OCI-LY1 (cell line): ENCODE data around the gene POLDIP3.

ENCODE experiments used
- EZH2 ChIP-seq: fragments of 200-600 bp; sonication (generic), shearing (Covaris generic); IDR thresholded peaks from 2 replicates; pipeline ENCODE4 v1.8.0; 2017; ENCODE audit warnings: borderline replicate concordance, mixed run types, mild to moderate bottlenecking, antibody characterized with exemption, low read length, moderate library complexity, mixed read lengths
- TF ChIP-seq, protein P1 (sequence below): fragments of 200-600 bp; sonication (generic), shearing (Covaris generic); IDR thresholded peaks from 2 replicates; pipeline ENCODE4 v1.5.1; 2017; ENCODE audit warnings: mild to moderate bottlenecking, antibody characterized with exemption, low read length, moderate library complexity, mixed read lengths

DNA sequence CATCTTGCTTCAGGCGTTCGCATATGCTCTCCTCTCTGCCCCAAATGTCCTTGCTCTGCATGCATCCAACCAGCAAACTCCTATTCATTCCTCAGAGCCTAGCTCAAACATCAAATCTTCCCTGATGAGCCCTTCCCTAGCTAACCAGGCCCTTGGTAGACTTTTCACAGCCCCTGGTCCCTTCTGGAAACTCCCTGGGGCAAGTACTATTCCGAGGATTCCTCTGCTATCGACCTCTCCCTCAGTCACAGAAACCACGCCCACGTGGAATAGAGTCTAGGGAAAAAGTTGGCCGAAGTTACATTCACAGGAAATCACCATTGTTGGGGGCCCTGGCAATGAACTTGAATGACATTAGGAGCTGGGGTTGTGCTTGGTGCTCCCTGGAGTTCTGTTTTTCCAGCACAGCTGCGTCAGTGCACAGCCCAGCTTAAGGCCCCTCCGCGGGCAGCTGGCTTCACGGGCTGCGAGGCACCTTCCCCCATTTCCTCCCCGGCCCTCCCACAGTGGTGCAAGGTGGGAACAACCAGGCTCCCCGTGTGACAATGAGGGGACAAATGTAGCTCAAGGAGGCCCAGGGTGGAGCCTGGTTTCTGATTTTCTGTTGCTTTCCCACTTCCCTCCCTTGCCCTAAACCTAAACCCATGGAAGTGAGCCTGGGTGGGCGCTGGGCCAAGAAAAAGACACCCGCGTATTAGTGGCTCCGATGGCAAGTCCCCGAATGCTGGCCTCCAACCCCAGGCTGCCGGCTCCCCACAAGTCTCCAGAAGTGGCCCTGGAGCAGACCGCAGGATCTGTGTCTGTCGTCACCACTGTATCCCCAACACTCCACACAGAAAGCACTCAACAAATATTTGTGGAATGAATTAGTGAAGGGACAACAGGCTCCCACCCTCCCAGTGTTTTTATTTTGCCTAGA is 30.0 kb upstream of the POLDIP3 start:
- TF ChIP-seq, protein P1, sequence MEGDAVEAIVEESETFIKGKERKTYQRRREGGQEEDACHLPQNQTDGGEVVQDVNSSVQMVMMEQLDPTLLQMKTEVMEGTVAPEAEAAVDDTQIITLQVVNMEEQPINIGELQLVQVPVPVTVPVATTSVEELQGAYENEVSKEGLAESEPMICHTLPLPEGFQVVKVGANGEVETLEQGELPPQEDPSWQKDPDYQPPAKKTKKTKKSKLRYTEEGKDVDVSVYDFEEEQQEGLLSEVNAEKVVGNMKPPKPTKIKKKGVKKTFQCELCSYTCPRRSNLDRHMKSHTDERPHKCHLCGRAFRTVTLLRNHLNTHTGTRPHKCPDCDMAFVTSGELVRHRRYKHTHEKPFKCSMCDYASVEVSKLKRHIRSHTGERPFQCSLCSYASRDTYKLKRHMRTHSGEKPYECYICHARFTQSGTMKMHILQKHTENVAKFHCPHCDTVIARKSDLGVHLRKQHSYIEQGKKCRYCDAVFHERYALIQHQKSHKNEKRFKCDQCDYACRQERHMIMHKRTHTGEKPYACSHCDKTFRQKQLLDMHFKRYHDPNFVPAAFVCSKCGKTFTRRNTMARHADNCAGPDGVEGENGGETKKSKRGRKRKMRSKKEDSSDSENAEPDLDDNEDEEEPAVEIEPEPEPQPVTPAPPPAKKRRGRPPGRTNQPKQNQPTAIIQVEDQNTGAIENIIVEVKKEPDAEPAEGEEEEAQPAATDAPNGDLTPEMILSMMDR, result no peak
- TF ChIP-seq EZH2, result no peak
